ENCODE data around the gene SSBP2.
"Not testable (repeated sequence)": the region's sequence is repeated elsewhere in the genome, so short reads cannot be mapped to it uniquely, and the experiment has no call there.

The SSBP2 gene

GRCh38 chr5:81646469-81646995, 104.4 kb downstream of the SSBP2 start:
- DNase-seq, result no peak

- no peak for DNase-seq
Observed at GRCh38 chr5:81642210-81642609, 108.7 kb downstream of the SSBP2 start.

- no peak for DNase-seq
Observed at GRCh38 chr5:81639556-81639955, 111.3 kb downstream of the SSBP2 start.

- no peak for DNase-seq
Observed at GRCh38 chr5:81638471-81638870, 112.4 kb downstream of the SSBP2 start.

GRCh38 chr5:81633891-81634290, 117.0 kb downstream of the SSBP2 start:
- DNase-seq, result no peak

- no peak for DNase-seq
Observed at GRCh38 chr5:81633471-81633870, 117.4 kb downstream of the SSBP2 start.

- no peak for DNase-seq
Observed at GRCh38 chr5:81632679-81633078, 118.2 kb downstream of the SSBP2 start.

- DNase-seq, result no peak
Observed at GRCh38 chr5:81631621-81632020, 119.3 kb downstream of the SSBP2 start.

GRCh38 chr5:81631124-81631523, 119.8 kb downstream of the SSBP2 start:
- DNase-seq, result no peak

- no peak for DNase-seq
Observed at GRCh38 chr5:81630684-81631083, 120.2 kb downstream of the SSBP2 start.

- no peak for DNase-seq
Observed at GRCh38 chr5:81629986-81630385, 120.9 kb downstream of the SSBP2 start.

GRCh38 chr5:81628061-81628460, 122.8 kb downstream of the SSBP2 start:
- DNase-seq, result not testable (repeated sequence)

- no peak for DNase-seq
Observed at GRCh38 chr5:81626524-81626923, 124.4 kb downstream of the SSBP2 start.

- no peak for DNase-seq
Observed at GRCh38 chr5:81609810-81610375, 141.0 kb downstream of the SSBP2 start.

GRCh38 chr5:81608976-81609375, 141.9 kb downstream of the SSBP2 start:
- DNase-seq, result no peak

- DNase-seq, result no peak
Observed at GRCh38 chr5:81607693-81608092, 143.2 kb downstream of the SSBP2 start.

GRCh38 chr5:81606150-81606549, 144.7 kb downstream of the SSBP2 start:
- no peak for DNase-seq

GRCh38 chr5:81605299-81605698, 145.6 kb downstream of the SSBP2 start:
- no peak for DNase-seq

GRCh38 chr5:81604193-81604592, 146.7 kb downstream of the SSBP2 start:
- DNase-seq, result no peak

GRCh38 chr5:81601919-81602318, 149.0 kb downstream of the SSBP2 start:
- no peak for DNase-seq

- not testable (repeated sequence) for DNase-seq
Observed at GRCh38 chr5:81592085-81592484, 158.8 kb downstream of the SSBP2 start.

GRCh38 chr5:81590498-81591384, 160.2 kb downstream of the SSBP2 start:
- no peak for DNase-seq

GRCh38 chr5:81579262-81579924, 171.5 kb downstream of the SSBP2 start:
- DNase-seq, result peak; percentile 41

GRCh38 chr5:81577091-81577490, 173.8 kb downstream of the SSBP2 start:
- DNase-seq, result no peak

Measured in NCI-H748 treated with DMSO at 0.1 percent for 48 hours (cell line).